Endothelial cell of umbilical vein (primary cell): ENCODE data around the gene NME5. TPM values are rescaled to one million over a fixed set of nuclear protein-coding genes. Genes with fewer than 3 reads are reported as not detected.

Experiments
- BruUV-seq: library from RNA; stranded (reverse); fragments of 400-500 nt; replicated peaks from 2 replicates; lab custom pipeline; 2021; lab: Mats Ljungman, UMichigan
- CTCF ChIA-PET: fragments of 300-600, 350-600 bp; sonication (Branson Sonifier 250); formaldehyde crosslinking; loops from one replicate; lab custom pipeline; 2021; ENCODE audit warnings: antibody characterized with exemption, inconsistent platforms; lab: Charles Lee
- POLR2A ChIA-PET: fragments of 300-600, 350-600 bp; sonication (Branson Sonifier 250); formaldehyde crosslinking; loops from one replicate; lab custom pipeline; 2021; ENCODE audit warnings: antibody characterized with exemption, inconsistent platforms; lab: Charles Lee
- DNase-seq: peaks from one replicate; pipeline ENCODE4 v3.0.0-alpha.2; 2011; ENCODE audit warnings: low read depth, low spot score
- FAIRE-seq: peaks from 2 replicates; lab custom pipeline; 2011; peaks lifted over from hg19 to GRCh38; lab: Jason Lieb, UNC
- H2AFZ ChIP-seq: 2 replicates; pipeline ENCODE4 v1.6.0; 2012; ENCODE audit warnings: low read depth, low read length, control low read depth, inconsistent platforms
- H3K27ac ChIP-seq: 2 replicates; pipeline ENCODE4 v1.5.1; 2011; ENCODE audit warnings: low read depth, mild to moderate bottlenecking, control low read depth, low read length, moderate library complexity; ENCODE audit not compliant: insufficient read depth
- H3K27me3 ChIP-seq, 2 experiments: 2 replicates each; pipeline versions ENCODE4 v1.6.0 to v1.6.1; 2011; ENCODE audit warnings: low read length in 2 of 2, mixed read lengths in 1 of 2; ENCODE audit not compliant: control insufficient read depth in 2 of 2, insufficient read depth in 2 of 2
- H3K36me3 ChIP-seq, 2 experiments: 2 replicates in 1 of 2; 3 replicates in 1 of 2; pipeline ENCODE4 v1.5.1; 2011; ENCODE audit warnings: low read length in 2 of 2, mild to moderate bottlenecking in 1 of 2, moderate library complexity in 1 of 2; ENCODE audit not compliant: control insufficient read depth in 2 of 2, insufficient read depth in 2 of 2; ENCODE audit errors: extremely low read depth in 1 of 2
- H3K4me1 ChIP-seq: 3 replicates; pipeline ENCODE4 v1.5.1; 2011; ENCODE audit warnings: mild to moderate bottlenecking, low read length; ENCODE audit not compliant: control insufficient read depth, insufficient read depth; ENCODE audit errors: extremely low read depth
- H3K4me2 ChIP-seq: 2 replicates; pipeline ENCODE4 v1.6.1; 2011; ENCODE audit warnings: low read length, control low read depth, mixed read lengths; ENCODE audit not compliant: insufficient read depth
- H3K4me3 ChIP-seq, 3 experiments: fragments of 200-600 bp in 1 of 3; sonication (generic), shearing (Covaris generic) in 1 of 3; replicated peaks in 1 of 3; 2 replicates each; pipeline ENCODE4 v1.5.1; 2011 to 2016; ENCODE audit warnings: control low read depth in 3 of 3, low read length in 3 of 3, mild to moderate bottlenecking in 2 of 3, inconsistent platforms in 1 of 3, low read depth in 1 of 3, moderate library complexity in 1 of 3; ENCODE audit not compliant: insufficient read depth in 1 of 3
- H3K79me2 ChIP-seq: 2 replicates; pipeline ENCODE4 v1.6.0; 2012; ENCODE audit warnings: low read length, inconsistent platforms; ENCODE audit not compliant: control insufficient read depth, insufficient read depth
- H3K9ac ChIP-seq: replicated peaks from 2 replicates; pipeline ENCODE3; 2011; ENCODE audit warnings: low read length, control low read depth; ENCODE audit not compliant: insufficient read depth; ENCODE audit errors: extremely low read depth
- H3K9me1 ChIP-seq: replicated peaks from 3 replicates; pipeline ENCODE4 v1.6.0; 2011; ENCODE audit warnings: mild to moderate bottlenecking, low read length; ENCODE audit not compliant: control insufficient read depth, insufficient read depth; ENCODE audit errors: extremely low read depth
- H3K9me3 ChIP-seq: replicated peaks from 2 replicates; pipeline ENCODE4 v1.5.1; 2012; ENCODE audit warnings: low read length, inconsistent platforms; ENCODE audit not compliant: control insufficient read depth, insufficient read depth
- H4K20me1 ChIP-seq: replicated peaks from 2 replicates; pipeline ENCODE3; 2011; ENCODE audit warnings: mild to moderate bottlenecking, low read length; ENCODE audit not compliant: control insufficient read depth, insufficient read depth; ENCODE audit errors: extremely low read depth
- EZH2 ChIP-seq: IDR thresholded peaks from 2 replicates; pipeline ENCODE4 v1.6.1; 2012; ENCODE audit warnings: borderline replicate concordance, low read depth, mild to moderate bottlenecking, moderate library complexity, low read length, inconsistent platforms; ENCODE audit not compliant: severe bottlenecking
- FOS ChIP-seq: IDR thresholded peaks from 2 replicates; pipeline ENCODE4 v1.6.1; 2011; ENCODE audit warnings: mild to moderate bottlenecking, low read length, moderate library complexity, borderline replicate concordance; ENCODE audit not compliant: insufficient read depth
- GATA2 ChIP-seq: IDR thresholded peaks from 2 replicates; pipeline ENCODE4 v1.7.0; 2011; ENCODE audit warnings: low read depth, mild to moderate bottlenecking, moderate library complexity, mixed read lengths, low read length; ENCODE audit not compliant: insufficient read length, insufficient read depth
- JUN ChIP-seq: IDR thresholded peaks from 2 replicates; pipeline ENCODE4 v1.6.1; 2011; ENCODE audit warnings: borderline replicate concordance, low read depth; ENCODE audit not compliant: insufficient read length, insufficient read depth
- MAX ChIP-seq: IDR thresholded peaks from 2 replicates; pipeline ENCODE4 v1.6.1; 2011; ENCODE audit not compliant: insufficient read depth, insufficient read length
- MYC ChIP-seq: IDR thresholded peaks from one replicate; pipeline ENCODE4 v1.6.1; 2011; ENCODE audit warnings: mild to moderate bottlenecking, low read depth, low read length
- POLR2A ChIP-seq: IDR thresholded peaks from 2 replicates; pipeline ENCODE4 v1.6.1; 2012; ENCODE audit warnings: low read depth, mild to moderate bottlenecking, control low read depth, low read length
- POLR2AphosphoS5 ChIP-seq: IDR thresholded peaks from 2 replicates; pipeline ENCODE4 v1.6.1; 2012; ENCODE audit warnings: low read depth, mild to moderate bottlenecking, control low read depth, low read length, moderate library complexity; ENCODE audit not compliant: insufficient read depth
- dilution Hi-C: fragments of 300-500 bp; cut with MboI; formaldehyde crosslinking; loops from one replicate; pipeline ENCODE4 v1.15.0; 2019; ENCODE audit warnings: low sequenced_read_pairs; ENCODE audit not compliant: extremely low pct_ligation_motif_present
- intact Hi-C: fragments of 100-400 bp; cut with micrococcal nuclease; formaldehyde crosslinking; loops from one replicate; pipeline ENCODE4 v1.10.0; 2022
- polyA plus RNA-seq, 4 experiments: library from polyadenylated mRNA; depleted of rRNA in 3 of 4; stranded (reverse) in 3 of 4; unstranded in 1 of 4; fragments of >200 nt; gene quantifications; 2 replicates each; pipeline versions ENCODE4 v1.2.1 to v1.2.3, GENCODE V29; 2011 to 2012; ENCODE audit warnings: missing spikeins in 1 of 4
- total RNA-seq: library from RNA; stranded (reverse); gene quantifications from 2 replicates; pipeline ENCODE4 v1.2.3, GENCODE V29; 2021
- TF ChIP-seq, protein P1 (sequence below), 2 donors: IDR thresholded peaks; 1 replicate in 1 of 2; 2 replicates in 1 of 2; pipeline ENCODE4 v1.5.1; 2011; ENCODE audit warnings: low read length in 2 of 2, mild to moderate bottlenecking in 2 of 2, moderate library complexity in 2 of 2, control low read depth in 1 of 2, inconsistent platforms in 1 of 2, low read depth in 1 of 2; ENCODE audit not compliant: insufficient read depth in 1 of 2; ENCODE audit errors: extremely low read depth in 1 of 2

NME5 gene
- total and polyA plus RNA-seq, 2 donors (not counting 3 experiments of a cell fraction or from before 2014, with no cell fraction given): 0.11 to 1.5 TPM

DNA sequence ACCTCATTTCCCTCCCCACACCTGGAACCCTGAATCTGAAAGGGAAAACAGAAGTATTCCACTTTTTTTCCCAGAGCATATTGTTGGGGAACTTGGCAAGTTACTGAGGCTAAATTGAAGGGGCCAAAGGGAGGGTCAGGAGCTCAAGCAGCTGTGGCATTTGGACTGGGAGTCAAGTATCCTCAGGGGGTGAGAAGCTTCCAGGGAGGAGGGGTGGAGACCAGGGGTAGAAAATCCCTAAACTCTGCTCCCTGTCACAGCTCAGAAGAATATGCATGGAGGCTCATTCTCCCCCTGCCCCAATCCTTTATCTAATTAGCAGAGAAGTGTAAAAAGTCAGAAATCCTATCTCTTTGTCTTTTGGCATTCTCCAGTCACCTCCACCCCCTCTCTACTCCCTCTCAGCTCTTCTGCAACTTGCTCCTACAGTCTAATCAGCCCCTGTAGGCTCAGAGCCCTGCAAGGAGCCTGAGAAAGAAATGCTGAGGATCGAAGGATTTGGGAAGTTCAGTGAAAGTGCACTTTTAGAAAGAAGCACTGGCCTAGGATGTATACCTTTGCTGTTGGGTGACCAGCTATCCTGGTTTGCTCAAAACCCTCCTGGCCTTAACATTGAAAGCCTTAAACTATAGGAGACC is 61.1 kb downstream of the NME5 start:
- Histone ChIP-seq H4K20me1 (no peaks in the 10 kb centered on the region), H3K79me2 (no peaks in the 10 kb centered on the region), H3K9me3 (no peaks in the 10 kb centered on the region), H3K9ac (no peak overlapping the region), H3K27me3 (peaks cover 0 to 8% of the 10 kb centered on the region in 2 experiments), H3K9me1 (no peaks in the 10 kb centered on the region), H3K4me2 (no peak overlapping the region), H3K36me3 (no peaks in the 10 kb centered on the region), H3K27ac (no peak overlapping the region), H3K4me1 (peaks cover 3% of the 10 kb centered on the region), H2AFZ (peak overlapping the region; percentile 51), H3K4me3 (no peak overlapping the region)
- no TSS peak for BruUV-seq
- ChIA-PET CTCF (interaction anchor here (0.7 to 6.9 kb wide), 19 partner anchors 9 to 299 kb away, joined by 3 to 135 read pairs (median 5); no protein-coding TSS in a partner anchor), POLR2A (no interaction called here)
- intact Hi-C loops: no loop called here
- no peak for FAIRE-seq
- TF ChIP-seq MYC: no peak
- no peak for TF ChIP-seq POLR2AphosphoS5
- TF ChIP-seq GATA2: no peak
- TF ChIP-seq JUN: no peak
- TF ChIP-seq FOS: no peak
- no peak for TF ChIP-seq POLR2A
- no peak for TF ChIP-seq EZH2
- TF ChIP-seq MAX: no peak
- TF ChIP-seq, protein P1, sequence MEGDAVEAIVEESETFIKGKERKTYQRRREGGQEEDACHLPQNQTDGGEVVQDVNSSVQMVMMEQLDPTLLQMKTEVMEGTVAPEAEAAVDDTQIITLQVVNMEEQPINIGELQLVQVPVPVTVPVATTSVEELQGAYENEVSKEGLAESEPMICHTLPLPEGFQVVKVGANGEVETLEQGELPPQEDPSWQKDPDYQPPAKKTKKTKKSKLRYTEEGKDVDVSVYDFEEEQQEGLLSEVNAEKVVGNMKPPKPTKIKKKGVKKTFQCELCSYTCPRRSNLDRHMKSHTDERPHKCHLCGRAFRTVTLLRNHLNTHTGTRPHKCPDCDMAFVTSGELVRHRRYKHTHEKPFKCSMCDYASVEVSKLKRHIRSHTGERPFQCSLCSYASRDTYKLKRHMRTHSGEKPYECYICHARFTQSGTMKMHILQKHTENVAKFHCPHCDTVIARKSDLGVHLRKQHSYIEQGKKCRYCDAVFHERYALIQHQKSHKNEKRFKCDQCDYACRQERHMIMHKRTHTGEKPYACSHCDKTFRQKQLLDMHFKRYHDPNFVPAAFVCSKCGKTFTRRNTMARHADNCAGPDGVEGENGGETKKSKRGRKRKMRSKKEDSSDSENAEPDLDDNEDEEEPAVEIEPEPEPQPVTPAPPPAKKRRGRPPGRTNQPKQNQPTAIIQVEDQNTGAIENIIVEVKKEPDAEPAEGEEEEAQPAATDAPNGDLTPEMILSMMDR (IDR thresholded peaks at IDR 0.05; ENCODE audit: extremely low read depth in 1 of 2, insufficient read depth in 1 of 2, low read depth in 1 of 2, low read length in 2 of 2): no peak
- dilution Hi-C loops: no loop called here
- no peak for DNase-seq
